ENCODE measurements around the gene DLGAP4. TPM values are rescaled to one million over a fixed set of nuclear protein-coding genes. Genes with fewer than 3 reads are reported as not detected.
A peak's percentile ranks its signal among the peaks of the same experiment; 100 is the strongest.

DLGAP4 gene
- total RNA-seq, 1 experiment from 2014 or later, result 40.3 TPM

DNA sequence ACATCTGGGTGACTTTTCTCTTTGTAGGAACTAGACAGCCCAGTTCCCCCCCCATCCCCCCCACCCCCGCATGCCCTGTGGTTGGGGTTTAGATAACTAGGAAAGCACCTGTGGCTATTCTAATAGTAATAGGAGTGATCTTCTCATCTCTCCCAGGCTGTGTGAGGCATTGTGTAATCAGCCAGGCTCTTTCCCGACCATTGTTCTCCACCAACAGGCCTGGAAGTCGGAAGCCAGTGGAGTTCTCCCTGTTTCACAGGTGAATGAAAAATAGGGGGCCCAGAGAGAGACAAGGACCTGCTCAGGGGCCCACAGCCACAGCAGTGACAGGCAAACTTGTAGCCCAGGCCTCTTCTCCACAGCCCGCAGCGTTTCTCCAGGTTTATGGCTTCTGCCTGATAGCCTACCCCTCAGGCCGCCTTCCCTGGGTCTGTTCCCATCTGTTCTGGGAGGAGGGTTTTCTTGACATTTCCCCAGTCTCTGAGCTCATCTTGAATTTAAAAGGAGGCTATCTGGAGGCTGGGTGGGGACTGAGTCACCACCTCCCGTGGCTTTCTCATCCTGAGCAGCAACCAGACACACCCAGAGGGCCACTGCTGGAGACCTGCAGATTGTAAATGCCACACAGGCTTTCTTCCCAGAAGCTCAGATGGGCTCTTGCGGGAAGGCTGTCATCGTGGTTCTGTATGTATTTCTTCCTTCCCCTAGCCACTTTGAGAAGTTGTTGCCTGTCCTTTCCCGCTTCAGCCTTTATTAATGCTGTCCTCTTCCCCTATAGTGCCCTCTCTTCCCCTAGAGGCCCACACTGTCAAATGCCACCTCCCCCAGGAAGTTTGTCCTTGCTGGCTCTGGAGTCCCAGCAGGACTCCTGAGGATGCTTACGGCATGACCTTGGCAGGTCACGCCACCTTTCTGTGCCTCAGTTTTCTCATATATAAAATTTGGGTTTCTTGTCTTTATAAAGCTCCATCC is 159.3 kb downstream of the DLGAP4 start (continued):
- TF ChIP-seq CEBPB (IDR thresholded peaks at IDR 0.05; ENCODE audit: low read depth) (no peak), EGR1 (IDR thresholded peaks at IDR 0.05; ENCODE audit: low read depth) (peak; percentile 76), CBX3 (IDR thresholded peaks at IDR 0.05; ENCODE audit: low read depth) (no peak), RAD21 (IDR thresholded peaks at IDR 0.05; ENCODE audit: low read depth) (no peak), POLR2AphosphoS5 (IDR thresholded peaks at IDR 0.05; ENCODE audit: low read depth, low read length) (peak; percentile 37; the same call in 1 of the 2 replicates)
- TF ChIP-seq, protein P1, sequence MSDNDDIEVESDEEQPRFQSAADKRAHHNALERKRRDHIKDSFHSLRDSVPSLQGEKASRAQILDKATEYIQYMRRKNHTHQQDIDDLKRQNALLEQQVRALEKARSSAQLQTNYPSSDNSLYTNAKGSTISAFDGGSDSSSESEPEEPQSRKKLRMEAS (IDR thresholded peaks at IDR 0.05), result no peak

GRCh38 chr20:36466089-36466488 is 159.9 kb downstream of the DLGAP4 start:
- BruUV-seq (replicated peaks), result no TSS peak
- Histone ChIP-seq H3K9ac (ENCODE audit: low read length) (peak overlapping the region; percentile 54), H3K4me3 (replicated peaks in 1 of 2; ENCODE audit: low read depth in 1 of 2, low read length in 2 of 2) (peak overlapping the region in 1 of 2 experiments; percentile 45; a peak in 1 of 4 replicates), H4K20me1 (ENCODE audit: insufficient read depth) (no peaks in the 10 kb centered on the region; the same call in 1 of the 2 replicates), H2AFZ (ENCODE audit: low read depth, low read length, poor library complexity, severe bottlenecking) (no peak overlapping the region), H3K79me2 (ENCODE audit: insufficient read depth, low read length) (peaks cover 58% of the 10 kb centered on the region), H3K27me3 (ENCODE audit: insufficient read depth, low read length) (no peaks in the 10 kb centered on the region), H3K27ac (ENCODE audit: low read depth, low read length) (peak overlapping the region; percentile 91), H3K9me2 (ENCODE audit: insufficient read depth) (no peaks in the 10 kb centered on the region), H3K36me3 (ENCODE audit: control insufficient read depth in 1 of 2, insufficient read depth in 2 of 2, low read length in 2 of 2) (no peaks in the 10 kb centered on the region), H3K4me1 (ENCODE audit: control insufficient read depth in 1 of 2, insufficient read depth in 2 of 2, low read length in 2 of 2) (peaks cover 64 to 81% of the 10 kb centered on the region in 2 experiments), H3K4me2 (ENCODE audit: low read length) (peak overlapping the region; percentile 98), H3K9me3 (ENCODE audit: control insufficient read depth in 1 of 2, insufficient read depth in 1 of 2, low read depth in 1 of 2, low read length in 2 of 2) (no peaks in the 10 kb centered on the region)
- intact Hi-C loops (cut with micrococcal nuclease), result no loop called here
- no peak for DNase-seq (ENCODE audit: low read depth, low spot score)
- no peak for ATAC-seq
- POLR2A ChIA-PET, result no interaction called here
- CTCF ChIA-PET, result interaction anchor here (2.1 kb wide), 1 partner anchor 14 kb away, joined by 6 read pairs; no protein-coding TSS in a partner anchor
- RAD21 ChIA-PET (ENCODE audit: low non-redundant PET in 1 of 2, low total read pairs in 2 of 2, uncharacterized antibody in 2 of 2, unreplicated experiment in 2 of 2), result interaction anchor here in 1 of 2 experiments (0.6 kb wide), 1 partner anchor 473 kb away, joined by 4 read pairs; no protein-coding TSS in a partner anchor
- TF ChIP-seq JUND (IDR thresholded peaks at IDR 0.05) (no peak), REST (IDR thresholded peaks at IDR 0.05; ENCODE audit: low read depth) (no peak), ATF3 (IDR thresholded peaks at IDR 0.05) (no peak), EGR1 (IDR thresholded peaks at IDR 0.05; ENCODE audit: low read depth) (no peak), RAD21 (IDR thresholded peaks at IDR 0.05; ENCODE audit: low read depth) (no peak), ZFX (IDR thresholded peaks at IDR 0.05) (no peak), EZH2phosphoT487 (IDR thresholded peaks at IDR 0.05; ENCODE audit: borderline replicate concordance) (no peak), CTCF (IDR thresholded peaks at IDR 0.05 in 2 of 3, conservative IDR thresholded peaks at IDR 0.05 in 1 of 3; ENCODE audit: borderline replicate concordance in 1 of 3, insufficient read depth in 1 of 3, low read depth in 2 of 3, low read length in 2 of 3) (no peak), SIN3A (IDR thresholded peaks at IDR 0.05; ENCODE audit: low read depth) (no peak), FOSL1 (IDR thresholded peaks at IDR 0.05; ENCODE audit: low read depth) (no peak), POLR2AphosphoS5 (IDR thresholded peaks at IDR 0.05; ENCODE audit: low read depth, low read length) (no peak), YY1 (IDR thresholded peaks at IDR 0.05; ENCODE audit: extremely low read depth, insufficient replicate concordance, low read depth, low read length) (no peak)
